ENCODE data around the gene ITGA1.

The ITGA1 gene

GRCh38 chr5:52995095-52995494 is 207.4 kb downstream of the ITGA1 start:
- DNase-seq (ENCODE audit: extremely low read depth, insufficient read length): no peak
- TF ChIP-seq, protein P1, sequence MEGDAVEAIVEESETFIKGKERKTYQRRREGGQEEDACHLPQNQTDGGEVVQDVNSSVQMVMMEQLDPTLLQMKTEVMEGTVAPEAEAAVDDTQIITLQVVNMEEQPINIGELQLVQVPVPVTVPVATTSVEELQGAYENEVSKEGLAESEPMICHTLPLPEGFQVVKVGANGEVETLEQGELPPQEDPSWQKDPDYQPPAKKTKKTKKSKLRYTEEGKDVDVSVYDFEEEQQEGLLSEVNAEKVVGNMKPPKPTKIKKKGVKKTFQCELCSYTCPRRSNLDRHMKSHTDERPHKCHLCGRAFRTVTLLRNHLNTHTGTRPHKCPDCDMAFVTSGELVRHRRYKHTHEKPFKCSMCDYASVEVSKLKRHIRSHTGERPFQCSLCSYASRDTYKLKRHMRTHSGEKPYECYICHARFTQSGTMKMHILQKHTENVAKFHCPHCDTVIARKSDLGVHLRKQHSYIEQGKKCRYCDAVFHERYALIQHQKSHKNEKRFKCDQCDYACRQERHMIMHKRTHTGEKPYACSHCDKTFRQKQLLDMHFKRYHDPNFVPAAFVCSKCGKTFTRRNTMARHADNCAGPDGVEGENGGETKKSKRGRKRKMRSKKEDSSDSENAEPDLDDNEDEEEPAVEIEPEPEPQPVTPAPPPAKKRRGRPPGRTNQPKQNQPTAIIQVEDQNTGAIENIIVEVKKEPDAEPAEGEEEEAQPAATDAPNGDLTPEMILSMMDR (IDR thresholded peaks at IDR 0.05; ENCODE audit: insufficient read depth, low read length, poor library complexity, severe bottlenecking): no peak

DNA sequence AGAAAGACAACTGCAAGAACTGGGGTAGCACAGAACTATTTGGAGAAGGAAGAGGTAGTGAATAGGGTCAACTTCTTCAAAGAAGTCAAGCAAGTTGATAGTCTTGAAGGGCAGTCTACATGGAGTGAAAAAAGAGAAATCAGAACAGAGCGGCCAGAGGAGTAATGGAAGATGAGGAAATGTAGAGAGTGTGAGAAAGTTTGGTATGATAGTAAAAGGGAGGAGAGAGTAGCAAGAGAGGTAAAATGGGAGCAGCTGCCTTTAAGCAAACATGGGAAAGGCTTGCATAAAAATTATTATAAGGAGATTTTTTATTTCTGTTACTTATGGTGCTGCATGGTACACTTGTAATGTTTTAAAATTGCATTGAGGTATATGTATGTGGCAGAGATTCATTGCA is 208.2 kb downstream of the ITGA1 start:
- Histone ChIP-seq H3K36me3 (ENCODE audit: control insufficient read depth, insufficient read depth, low read length) (no peaks in the 10 kb centered on the region), H3K4me3 (replicated peaks; ENCODE audit: low read depth, low read length) (no peak overlapping the region), H3K27me3 (replicated peaks; ENCODE audit: control insufficient read depth, insufficient read depth, low read length) (no peaks in the 10 kb centered on the region; the same call in 1 of the 2 replicates)
- no peak for DNase-seq (ENCODE audit: extremely low read depth, insufficient read length)
- TF ChIP-seq, protein P1 (IDR thresholded peaks at IDR 0.05; ENCODE audit: insufficient read depth, low read length, poor library complexity, severe bottlenecking): no peak

More at GRCh38 chr5:52995095-52995494, 207.4 kb downstream of the ITGA1 start:
- Histone ChIP-seq H3K4me3 (replicated peaks; ENCODE audit: low read depth, low read length) (no peak overlapping the region), H3K27me3 (replicated peaks; ENCODE audit: control insufficient read depth, insufficient read depth, low read length) (no peaks in the 10 kb centered on the region; the same call in 1 of the 2 replicates), H3K36me3 (ENCODE audit: control insufficient read depth, insufficient read depth, low read length) (no peaks in the 10 kb centered on the region)

- H3K4me3 ChIP-seq (replicated peaks; ENCODE audit: low read depth, low read length): no peak overlapping the region
- no peak for DNase-seq (ENCODE audit: extremely low read depth, insufficient read length)
- TF ChIP-seq, protein P1 (IDR thresholded peaks at IDR 0.05; ENCODE audit: insufficient read depth, low read length, poor library complexity, severe bottlenecking): no peak
- H3K27me3 ChIP-seq (replicated peaks; ENCODE audit: control insufficient read depth, insufficient read depth, low read length): no peaks in the 10 kb centered on the region; the same call in 1 of the 2 replicates
- no peaks in the 10 kb centered on the region for H3K36me3 ChIP-seq (ENCODE audit: control insufficient read depth, insufficient read depth, low read length)
Measured at GRCh38 chr5:52996979-52997378, 209.3 kb downstream of the ITGA1 start.

GRCh38 chr5:52997424-52997823 is 209.7 kb downstream of the ITGA1 start:
- Histone ChIP-seq H3K4me3 (replicated peaks; ENCODE audit: low read depth, low read length) (no peak overlapping the region), H3K27me3 (replicated peaks; ENCODE audit: control insufficient read depth, insufficient read depth, low read length) (no peaks in the 10 kb centered on the region; the same call in 1 of the 2 replicates), H3K36me3 (ENCODE audit: control insufficient read depth, insufficient read depth, low read length) (no peaks in the 10 kb centered on the region)
- DNase-seq (ENCODE audit: extremely low read depth, insufficient read length): no peak
- TF ChIP-seq, protein P1 (IDR thresholded peaks at IDR 0.05; ENCODE audit: insufficient read depth, low read length, poor library complexity, severe bottlenecking): no peak

DNA sequence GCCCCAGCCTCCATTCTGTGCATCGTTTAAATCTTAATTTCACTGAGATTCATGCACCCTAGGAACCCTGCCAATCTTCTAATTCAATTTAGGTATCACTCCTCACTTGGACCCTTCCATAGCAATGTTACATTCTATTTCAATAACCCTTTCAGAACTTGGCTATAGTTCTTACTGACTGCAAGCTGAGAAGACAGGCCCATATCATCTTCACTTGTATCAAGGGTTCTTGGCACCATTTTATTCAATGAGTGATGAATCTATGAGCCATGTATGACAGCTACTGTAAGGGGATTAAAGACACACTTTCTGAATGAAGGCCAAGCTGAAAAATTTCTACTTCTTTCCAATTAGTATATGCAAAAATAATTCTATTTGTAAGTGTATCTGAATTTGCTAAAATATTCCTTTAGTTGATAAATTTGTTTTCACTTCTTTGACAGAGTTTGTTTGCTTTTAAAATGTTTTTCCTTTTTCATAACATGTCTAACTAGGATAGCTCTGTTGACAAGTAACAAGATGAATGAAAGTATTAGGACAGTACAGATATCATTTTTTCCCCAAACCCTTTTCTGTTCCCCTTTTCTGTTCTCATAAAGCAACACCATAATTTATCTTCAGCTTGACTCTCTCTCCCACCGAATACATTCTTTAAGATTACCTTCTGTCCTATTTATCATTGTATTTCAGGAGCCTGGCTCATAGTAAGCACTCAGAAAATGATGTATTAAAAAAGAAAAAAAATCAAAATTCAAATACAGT is 211.0 kb downstream of the ITGA1 start:
- Histone ChIP-seq H3K27me3 (replicated peaks; ENCODE audit: control insufficient read depth, insufficient read depth, low read length) (no peaks in the 10 kb centered on the region; the same call in 1 of the 2 replicates), H3K36me3 (ENCODE audit: control insufficient read depth, insufficient read depth, low read length) (no peaks in the 10 kb centered on the region), H3K4me3 (replicated peaks; ENCODE audit: low read depth, low read length) (no peak overlapping the region)
- TF ChIP-seq, protein P1 (IDR thresholded peaks at IDR 0.05; ENCODE audit: insufficient read depth, low read length, poor library complexity, severe bottlenecking): no peak
- no peak for DNase-seq (ENCODE audit: extremely low read depth, insufficient read length)
